Esophagus squamous epithelium (tissue), 5 donors: Measurements from ENCODE around the gene CCDC74A. TPM values are rescaled to one million over a fixed set of nuclear protein-coding genes. Genes with fewer than 3 reads are reported as not detected.
"Not testable (repeated sequence)": the region's sequence is repeated elsewhere in the genome, so short reads cannot be mapped to it uniquely, and the experiment has no call there.

Source experiments
- DNase-seq: peaks from one replicate; lab custom pipeline; 2025; lab: John Stamatoyannopoulos, UW
- H3K27ac ChIP-seq, 4 donors: fragments of 200-600 bp; sonication (generic); one replicate each; pipeline ENCODE4 v1.5.1; 2016 to 2019; ENCODE audit warnings: mild to moderate bottlenecking in 1 of 4
- H3K27me3 ChIP-seq, 4 donors: fragments of 200-600 bp; sonication (generic); 1 replicate in 3 of 4; 2 replicates in 1 of 4; pipeline versions ENCODE4 v1.5.1 to v1.6.0; 2017 to 2021; ENCODE audit warnings: antibody characterized with exemption in 1 of 4
- H3K36me3 ChIP-seq, 3 donors: fragments of 200-600 bp; sonication (generic); one replicate each; pipeline ENCODE4 v1.5.1; 2016 to 2019
- H3K4me1 ChIP-seq, 3 donors: fragments of 200-600 bp; sonication (generic); one replicate each; pipeline ENCODE4 v1.5.1; 2017 to 2019
- H3K4me3 ChIP-seq, 4 donors: fragments of 200-600 bp; sonication (generic); 1 replicate in 3 of 4; 2 replicates in 1 of 4; pipeline ENCODE4 v1.5.1; 2016 to 2019; ENCODE audit warnings: mild to moderate bottlenecking in 2 of 4, moderate library complexity in 1 of 4
- H3K9me3 ChIP-seq, 3 donors: fragments of 200-600 bp; sonication (generic); one replicate each; pipeline ENCODE4 v1.5.1; 2016 to 2019
- POLR2A ChIP-seq, 4 donors: fragments of 450-650 bp; IDR thresholded peaks; one replicate each; pipeline ENCODE4 v1.6.1; 2017; ENCODE audit warnings: antibody characterized with exemption in 4 of 4, mild to moderate bottlenecking in 4 of 4, moderate library complexity in 3 of 4
- WGBS, 2 donors: methylation state at CpG; one replicate each; pipeline ENCODE4 v1.1.5; 2018; 5-methylcytosine and 5-hydroxymethylcytosine counted together
- intact Hi-C: fragments of 100-400 bp; cut with DNase I; formaldehyde crosslinking; loops from one replicate; pipeline ENCODE4 v1.15.0; 2022
- total RNA-seq, 4 donors: library from RNA; depleted of rRNA; stranded (reverse); fragments of >200 nt; gene quantifications; one replicate each; pipeline ENCODE4 v1.1.0, GENCODE V29; 2016
- TF ChIP-seq, protein P1 (sequence below), 6 experiments: fragments of 450-650 bp in 4 of 6; fragments of 200-600 bp in 2 of 6; sonication (generic) in 2 of 6; IDR thresholded peaks; one replicate each; pipeline ENCODE4 v1.5.1; 2016 to 2019; ENCODE audit warnings: antibody characterized with exemption in 6 of 6, mild to moderate bottlenecking in 4 of 6, moderate library complexity in 4 of 6
- donor health status: DM: yes; HTN: yes; CAD: no.

Gene CCDC74A
- total RNA-seq, 4 donors from 2014 or later = 2.3 to 3.8 (median 2.7) TPM

- DNase-seq, H3K4me3 ChIP-seq, H3K27me3 ChIP-seq, H3K9me3 ChIP-seq, intact Hi-C loops, H3K4me1 ChIP-seq, H3K27ac ChIP-seq: not testable (repeated sequence)
- 67 to 78% methylated on average over 7 to 10 of the region's 15 CpGs for WGBS, 2 donors
- H3K36me3 ChIP-seq = peaks cover 3 to 83% (median 4%) of the 10 kb centered on the region in 3 donors
These were observed 13.1 kb upstream of the CCDC74A start for GRCh38 chr2:131514408-131515166.

DNA sequence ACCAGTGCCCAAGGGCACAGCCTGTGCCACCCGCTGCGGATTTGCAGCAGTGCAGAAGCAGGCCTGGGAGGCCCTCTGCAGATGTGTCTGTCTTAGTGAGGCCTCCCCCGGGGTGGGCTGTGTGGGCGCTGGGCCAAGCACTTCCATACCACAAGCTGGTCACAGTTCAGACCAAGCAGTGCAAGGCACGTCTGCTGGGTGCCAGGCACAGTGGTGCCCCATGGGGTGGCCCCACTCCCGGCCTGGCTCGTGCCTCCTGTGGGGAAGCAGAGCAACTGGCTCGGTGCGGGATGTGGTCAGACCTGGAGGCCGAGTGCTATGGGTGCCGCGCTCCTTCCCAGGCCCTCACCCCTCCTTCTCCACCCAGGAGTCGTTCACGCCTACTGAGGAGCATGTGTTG lies 12.5 kb upstream of the CCDC74A start:
- H3K9me3 ChIP-seq, H3K4me3 ChIP-seq, H3K27me3 ChIP-seq, DNase-seq, H3K27ac ChIP-seq, intact Hi-C loops, H3K4me1 ChIP-seq: not testable (repeated sequence)
- WGBS, 2 donors = no CpG with 5 or more reads among the region's 14 CpGs
- H3K36me3 ChIP-seq = peaks cover 4 to 83% (median 9%) of the 10 kb centered on the region in 3 donors

- no peaks in the 10 kb centered on the region for H3K4me1 ChIP-seq
- H3K27me3 ChIP-seq = no peaks in the 10 kb centered on the region
- 90% methylated on average over 2 of the region's 10 CpGs; no CpG with 5 or more reads in 1 of the 2 donors for WGBS, 2 donors
- TF ChIP-seq, protein P1, sequence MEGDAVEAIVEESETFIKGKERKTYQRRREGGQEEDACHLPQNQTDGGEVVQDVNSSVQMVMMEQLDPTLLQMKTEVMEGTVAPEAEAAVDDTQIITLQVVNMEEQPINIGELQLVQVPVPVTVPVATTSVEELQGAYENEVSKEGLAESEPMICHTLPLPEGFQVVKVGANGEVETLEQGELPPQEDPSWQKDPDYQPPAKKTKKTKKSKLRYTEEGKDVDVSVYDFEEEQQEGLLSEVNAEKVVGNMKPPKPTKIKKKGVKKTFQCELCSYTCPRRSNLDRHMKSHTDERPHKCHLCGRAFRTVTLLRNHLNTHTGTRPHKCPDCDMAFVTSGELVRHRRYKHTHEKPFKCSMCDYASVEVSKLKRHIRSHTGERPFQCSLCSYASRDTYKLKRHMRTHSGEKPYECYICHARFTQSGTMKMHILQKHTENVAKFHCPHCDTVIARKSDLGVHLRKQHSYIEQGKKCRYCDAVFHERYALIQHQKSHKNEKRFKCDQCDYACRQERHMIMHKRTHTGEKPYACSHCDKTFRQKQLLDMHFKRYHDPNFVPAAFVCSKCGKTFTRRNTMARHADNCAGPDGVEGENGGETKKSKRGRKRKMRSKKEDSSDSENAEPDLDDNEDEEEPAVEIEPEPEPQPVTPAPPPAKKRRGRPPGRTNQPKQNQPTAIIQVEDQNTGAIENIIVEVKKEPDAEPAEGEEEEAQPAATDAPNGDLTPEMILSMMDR (IDR thresholded peaks at IDR 0.05) = no peak
- no peak for TF ChIP-seq POLR2A (IDR thresholded peaks at IDR 0.05)
- intact Hi-C loops = no loop called here
- H3K36me3 ChIP-seq = peaks cover 4 to 85% (median 11%) of the 10 kb centered on the region in 3 donors
- H3K27ac ChIP-seq = no peak overlapping the region
- H3K9me3 ChIP-seq = no peaks in the 10 kb centered on the region
- DNase-seq = no peak
- no peak overlapping the region for H3K4me3 ChIP-seq
These were observed 11.7 kb upstream of the CCDC74A start for GRCh38 chr2:131516011-131516410.

DNA sequence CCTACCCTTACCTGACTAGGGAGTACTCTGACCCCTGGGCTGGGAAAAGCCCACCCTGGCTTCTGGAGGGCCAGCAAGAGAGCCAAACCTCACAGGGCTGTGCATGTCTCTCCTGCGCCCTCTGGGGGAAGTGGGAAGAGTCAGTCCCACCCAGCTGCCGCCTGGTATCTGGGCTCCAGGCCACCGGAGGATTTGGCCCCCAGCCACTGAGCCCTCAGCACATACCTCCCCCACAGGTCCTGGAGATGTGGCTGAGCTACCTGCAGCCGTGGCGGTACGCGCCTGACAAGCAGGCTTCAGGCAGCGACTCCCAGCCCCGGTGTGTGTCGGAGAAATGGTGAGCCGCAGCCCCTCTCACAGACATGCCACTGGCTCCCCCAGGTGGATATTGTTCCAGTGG lies 11.1 kb upstream of the CCDC74A start:
- WGBS, 2 donors = 40% methylated on average over 1 of the region's 11 CpGs; no CpG with 5 or more reads in 1 of the 2 donors
- H3K9me3 ChIP-seq, DNase-seq, H3K4me3 ChIP-seq, H3K27ac ChIP-seq, intact Hi-C loops, H3K4me1 ChIP-seq, H3K27me3 ChIP-seq: not testable (repeated sequence)
- H3K36me3 ChIP-seq = peaks cover 4 to 79% (median 11%) of the 10 kb centered on the region in 3 donors
- TF ChIP-seq, protein P1 (IDR thresholded peaks at IDR 0.05) = peak in 2 of 6 experiments; percentile 9 to 17

GRCh38 chr2:131517106-131517831 lies 10.4 kb upstream of the CCDC74A start:
- no peak overlapping the region for H3K27ac ChIP-seq
- H3K4me3 ChIP-seq = no peak overlapping the region
- intact Hi-C loops = no loop called here
- TF ChIP-seq POLR2A (IDR thresholded peaks at IDR 0.05) = no peak
- TF ChIP-seq, protein P1 (IDR thresholded peaks at IDR 0.05) = no peak
- WGBS, 2 donors = 85 to 94% methylated on average over 4 to 7 of the region's 17 CpGs
- no peak for DNase-seq
- H3K9me3 ChIP-seq = no peaks in the 10 kb centered on the region
- no peaks in the 10 kb centered on the region for H3K27me3 ChIP-seq
- H3K4me1 ChIP-seq = no peaks in the 10 kb centered on the region
- H3K36me3 ChIP-seq = peaks cover 4 to 72% (median 11%) of the 10 kb centered on the region in 3 donors

GRCh38 chr2:131517856-131518255 lies 9.8 kb upstream of the CCDC74A start:
- H3K4me3 ChIP-seq, H3K4me1 ChIP-seq, H3K9me3 ChIP-seq, H3K27ac ChIP-seq, DNase-seq, intact Hi-C loops, H3K27me3 ChIP-seq: not testable (repeated sequence)
- peaks cover 4 to 66% (median 11%) of the 10 kb centered on the region in 3 donors for H3K36me3 ChIP-seq
- WGBS, 2 donors = 85% methylated on average over 5 of the region's 16 CpGs; no CpG with 5 or more reads in 1 of the 2 donors

GRCh38 chr2:131518531-131518930 lies 9.2 kb upstream of the CCDC74A start:
- H3K4me1 ChIP-seq, intact Hi-C loops, H3K9me3 ChIP-seq, H3K27ac ChIP-seq, H3K4me3 ChIP-seq, H3K27me3 ChIP-seq, DNase-seq: not testable (repeated sequence)
- peaks cover 4 to 60% (median 11%) of the 10 kb centered on the region in 3 donors for H3K36me3 ChIP-seq
- WGBS, 2 donors = 77 to 79% methylated on average over 3 of the region's 11 CpGs
